IMR-90 (cell line): ENCODE data around the gene GNPTG. TPM values are rescaled to one million over a fixed set of nuclear protein-coding genes. Genes with fewer than 3 reads are reported as not detected.

Experiments used
- ATAC-seq: fragments of 200-7000 bp; cut with Tn5 transposase; 2 replicates; pipeline ENCODE4 v1.9.1; 2020; ENCODE audit warnings: low read depth, mild to moderate bottlenecking, moderate library complexity
- BruUV-seq: library from RNA; stranded (reverse); fragments of 400-500 nt; replicated peaks from 2 replicates; lab custom pipeline; 2021; lab: Mats Ljungman, UMichigan
- CTCF ChIA-PET: fragments of 300-600 bp; formaldehyde crosslinking; extraction: SDS; loops from one replicate; lab custom pipeline; 2021; ENCODE audit warnings: antibody characterized with exemption; lab: Yijun Ruan, JAX
- POLR2A ChIA-PET: fragments of 300-600 bp; sonication (Branson Sonifier 250); formaldehyde crosslinking; loops from one replicate; lab custom pipeline; 2022; ENCODE audit warnings: antibody characterized with exemption; ENCODE audit not compliant: unreplicated experiment; lab: Charles Lee
- DNase-seq: peaks from one replicate; pipeline ENCODE4 v3.0.0; 2013
- H2AFZ ChIP-seq: replicated peaks from 2 replicates; pipeline ENCODE3; 2013; ENCODE audit warnings: low read length, mild to moderate bottlenecking; ENCODE audit not compliant: poor library complexity
- H2AK5ac ChIP-seq: 2 replicates; pipeline ENCODE4 v1.6.1; 2013; ENCODE audit warnings: low read depth, low read length, inconsistent platforms
- H2AK9ac ChIP-seq: replicated peaks from 2 replicates; pipeline ENCODE3; 2013; ENCODE audit warnings: mild to moderate bottlenecking, low read depth, low read length, moderate library complexity; ENCODE audit not compliant: poor library complexity
- H2BK120ac ChIP-seq: 2 replicates; pipeline ENCODE4 v1.6.1; 2013; ENCODE audit warnings: low read depth, low read length, inconsistent platforms
- H2BK15ac ChIP-seq: 3 replicates; pipeline ENCODE4 v1.6.1; 2013; ENCODE audit warnings: low read depth, low read length, inconsistent platforms
- H2BK20ac ChIP-seq: 2 replicates; pipeline ENCODE4 v1.6.1; 2013; ENCODE audit warnings: low read depth, mild to moderate bottlenecking, inconsistent platforms, low read length, moderate library complexity
- H2BK5ac ChIP-seq: 2 replicates; pipeline ENCODE4 v1.6.1; 2013; ENCODE audit warnings: mild to moderate bottlenecking, low read depth, low read length, inconsistent platforms; ENCODE audit not compliant: poor library complexity, severe bottlenecking
- H3K14ac ChIP-seq: replicated peaks from 2 replicates; pipeline ENCODE4 v1.6.1; 2013; ENCODE audit warnings: low read depth, low read length, inconsistent platforms
- H3K18ac ChIP-seq: 2 replicates; pipeline ENCODE4 v1.6.1; 2013; ENCODE audit warnings: low read depth, low read length, control low read depth
- H3K23ac ChIP-seq: 2 replicates; pipeline ENCODE4 v1.6.1; 2013; ENCODE audit warnings: low read depth, low read length, inconsistent platforms
- H3K27ac ChIP-seq: 2 replicates; pipeline ENCODE4 v1.5.1; 2013; ENCODE audit warnings: mild to moderate bottlenecking, control low read depth, low read length; ENCODE audit not compliant: insufficient read depth
- H3K27me3 ChIP-seq: 2 replicates; pipeline ENCODE4 v1.6.1; 2013; ENCODE audit warnings: low read length; ENCODE audit not compliant: control insufficient read depth, insufficient read depth
- H3K36me3 ChIP-seq: 2 replicates; pipeline ENCODE4 v1.6.1; 2013; ENCODE audit warnings: low read length, mixed read lengths; ENCODE audit not compliant: control insufficient read depth, insufficient read depth
- H3K4ac ChIP-seq: 2 replicates; pipeline ENCODE4 v1.6.1; 2013; ENCODE audit warnings: low read depth, low read length, inconsistent platforms
- H3K4me1 ChIP-seq: 2 replicates; pipeline ENCODE4 v1.6.1; 2013; ENCODE audit warnings: low read length, mixed read lengths; ENCODE audit not compliant: control insufficient read depth, insufficient read depth
- H3K4me2 ChIP-seq: 2 replicates; pipeline ENCODE4 v1.6.1; 2013; ENCODE audit warnings: low read depth, mild to moderate bottlenecking, control low read depth, low read length, moderate library complexity
- H3K4me3 ChIP-seq: 2 replicates; pipeline ENCODE4 v1.5.1; 2013; ENCODE audit warnings: low read depth, mild to moderate bottlenecking, control low read depth, low read length, moderate library complexity; ENCODE audit not compliant: insufficient read depth
- H3K56ac ChIP-seq: 2 replicates; pipeline ENCODE4 v1.6.1; 2013; ENCODE audit warnings: low read length, inconsistent platforms; ENCODE audit not compliant: insufficient read depth; ENCODE audit errors: extremely low read depth
- H3K79me1 ChIP-seq, 2 experiments: 2 replicates each; pipeline ENCODE4 v1.6.1; 2013; ENCODE audit warnings: low read length in 2 of 2, inconsistent platforms in 1 of 2, low read depth in 1 of 2
- H3K9ac ChIP-seq: 2 replicates; pipeline ENCODE4 v1.6.1; 2013; ENCODE audit warnings: low read depth, low read length, control low read depth
- H3K9me1 ChIP-seq: 2 replicates; pipeline ENCODE4 v1.6.1; 2013; ENCODE audit warnings: low read length, inconsistent platforms; ENCODE audit not compliant: insufficient read depth
- H3K9me3 ChIP-seq: 2 replicates; pipeline ENCODE4 v1.6.1; 2013; ENCODE audit warnings: low read length; ENCODE audit not compliant: control insufficient read depth, insufficient read depth
- H4K20me1 ChIP-seq: 2 replicates; pipeline ENCODE4 v1.6.1; 2013; ENCODE audit warnings: low read length, inconsistent platforms; ENCODE audit not compliant: insufficient read depth
- H4K5ac ChIP-seq: 2 replicates; pipeline ENCODE4 v1.6.1; 2013; ENCODE audit warnings: mild to moderate bottlenecking, low read depth, low read length, control low read depth
- H4K8ac ChIP-seq, 2 experiments: 2 replicates each; pipeline ENCODE4 v1.6.1; 2013; ENCODE audit warnings: low read depth in 2 of 2, low read length in 2 of 2, control low read depth in 1 of 2, inconsistent platforms in 1 of 2
- H4K91ac ChIP-seq: 2 replicates; pipeline ENCODE4 v1.6.1; 2013; ENCODE audit warnings: low read depth, low read length, inconsistent platforms; ENCODE audit not compliant: insufficient read depth
- BHLHE40 ChIP-seq: fragments of 150-350 bp; IDR thresholded peaks from 2 replicates; pipeline ENCODE4 v1.6.1; 2016; ENCODE audit warnings: mild to moderate bottlenecking, low read depth, low read length
- CEBPB ChIP-seq: IDR thresholded peaks from 2 replicates; pipeline ENCODE4 v1.6.1; 2012; ENCODE audit warnings: low read depth, low read length, improper control_type of control experiment
- CHD1 ChIP-seq: IDR thresholded peaks from 2 replicates; pipeline ENCODE4 v1.6.1; 2012; ENCODE audit warnings: low read depth, low read length, improper control_type of control experiment
- FOS ChIP-seq: fragments of 150-350 bp; IDR thresholded peaks from 2 replicates; pipeline ENCODE4 v1.6.1; 2016; ENCODE audit warnings: low read depth, low read length
- MAFK ChIP-seq: IDR thresholded peaks from 2 replicates; pipeline ENCODE4 v1.6.1; 2012; ENCODE audit warnings: low read depth, low read length, improper control_type of control experiment
- MAZ ChIP-seq: IDR thresholded peaks from 2 replicates; pipeline ENCODE4 v1.6.1; 2012; ENCODE audit warnings: low read depth, mild to moderate bottlenecking, low read length, improper control_type of control experiment, moderate library complexity, borderline replicate concordance
- MXI1 ChIP-seq: IDR thresholded peaks from 2 replicates; pipeline ENCODE4 v1.6.1; 2012; ENCODE audit warnings: low read depth, mild to moderate bottlenecking, low read length, moderate library complexity, borderline replicate concordance
- NFE2L2 ChIP-seq: fragments of 150-350 bp; IDR thresholded peaks from 2 replicates; pipeline ENCODE4 v1.6.1; 2016; ENCODE audit warnings: low read depth, mild to moderate bottlenecking, low read length
- POLR2A ChIP-seq: IDR thresholded peaks from 2 replicates; pipeline ENCODE4 v1.6.1; 2012; ENCODE audit warnings: mild to moderate bottlenecking, low read depth, low read length
- RCOR1 ChIP-seq: IDR thresholded peaks from 2 replicates; pipeline ENCODE4 v1.6.1; 2012; ENCODE audit warnings: mild to moderate bottlenecking, low read length, improper control_type of control experiment; ENCODE audit not compliant: insufficient replicate concordance
- WGBS, 2 experiments: methylation state at CpG; one replicate each; pipeline versions ENCODE4 v1.1.5 to v1.1.7; 2013; ENCODE audit warnings: missing lambda C conversion rate in 2 of 2; ENCODE audit not compliant: insufficient read length in 1 of 2; ENCODE audit errors: extremely low coverage in 2 of 2; 5-methylcytosine and 5-hydroxymethylcytosine counted together
- dilution Hi-C: fragments of 300-500 bp; cut with HindIII; formaldehyde crosslinking; loops from one replicate; pipeline ENCODE4 v1.14.3; 2018; ENCODE audit warnings: low sequenced_read_pairs; ENCODE audit not compliant: unreplicated experiment
- in situ Hi-C: fragments of 300-500 bp; cut with MboI; formaldehyde crosslinking; loops from 3 replicates; pipeline ENCODE4 v1.14.3; 2019; ENCODE audit warnings: low sequenced_read_pairs, inconsistent platforms, mixed read lengths
- intact Hi-C: fragments of 100-400 bp; cut with micrococcal nuclease; formaldehyde crosslinking; loops from 2 replicates; pipeline ENCODE4 v1.10.0; 2022
- polyA plus RNA-seq, 3 experiments: library from polyadenylated mRNA; depleted of rRNA; stranded (reverse); fragments of >200 nt; gene quantifications; 2 replicates each; pipeline ENCODE4 v1.2.3, GENCODE V29; 2012; ENCODE audit warnings: low replicate concordance in 1 of 3
- total RNA-seq: library from RNA; depleted of rRNA; stranded (reverse); fragments of >200 nt; gene quantifications from 2 replicates; pipeline ENCODE4 v1.2.3, GENCODE V29; 2012
- TF ChIP-seq, protein P1 (sequence below): fragments of 150-350 bp; IDR thresholded peaks from 2 replicates; pipeline ENCODE4 v1.6.1; 2017; ENCODE audit warnings: mild to moderate bottlenecking, antibody characterized with exemption, low read length, low read depth
- TF ChIP-seq, protein P2 (sequence below): fragments of 150-350 bp; IDR thresholded peaks from 2 replicates; pipeline ENCODE4 v1.6.1; 2016; ENCODE audit warnings: low read depth, mild to moderate bottlenecking, low read length, moderate library complexity, borderline replicate concordance
- TF ChIP-seq, protein P3 (sequence below): conservative IDR thresholded peaks from 2 replicates; pipeline ENCODE4 v1.5.1; 2012; ENCODE audit warnings: mild to moderate bottlenecking, low read depth, low read length, improper control_type of control experiment

GNPTG gene
- total and polyA plus RNA-seq, 2 of the 4 experiments (the other 2 are of a cell fraction), result 14.9 to 70.8 TPM

DNA sequence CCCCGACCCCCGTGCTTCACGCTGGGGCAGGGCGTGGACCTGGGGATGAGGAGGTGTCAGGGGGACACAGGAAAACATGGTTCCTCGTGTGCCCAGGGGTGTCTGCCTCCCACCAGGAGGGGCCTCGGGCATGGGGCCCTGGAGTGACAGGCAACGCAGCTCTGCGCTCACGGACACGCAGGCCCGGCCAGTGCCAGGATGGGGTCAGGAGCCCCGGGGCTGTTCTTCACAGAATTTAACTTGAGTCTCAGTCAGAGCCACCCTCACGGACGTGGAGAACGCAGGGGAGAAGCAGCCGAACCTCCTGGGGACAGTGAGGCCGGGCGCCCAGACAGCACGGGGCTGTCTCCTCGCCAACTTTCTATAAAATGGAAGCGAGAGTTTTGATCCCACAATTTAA, 46.0 kb downstream of the GNPTG start:
- TF ChIP-seq CHD1, result no peak
- TF ChIP-seq MAZ, result no peak
- no peak for TF ChIP-seq MAFK
- TF ChIP-seq, protein P1, sequence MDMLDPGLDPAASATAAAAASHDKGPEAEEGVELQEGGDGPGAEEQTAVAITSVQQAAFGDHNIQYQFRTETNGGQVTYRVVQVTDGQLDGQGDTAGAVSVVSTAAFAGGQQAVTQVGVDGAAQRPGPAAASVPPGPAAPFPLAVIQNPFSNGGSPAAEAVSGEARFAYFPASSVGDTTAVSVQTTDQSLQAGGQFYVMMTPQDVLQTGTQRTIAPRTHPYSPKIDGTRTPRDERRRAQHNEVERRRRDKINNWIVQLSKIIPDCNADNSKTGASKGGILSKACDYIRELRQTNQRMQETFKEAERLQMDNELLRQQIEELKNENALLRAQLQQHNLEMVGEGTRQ, result no peak
- TF ChIP-seq, protein P2, sequence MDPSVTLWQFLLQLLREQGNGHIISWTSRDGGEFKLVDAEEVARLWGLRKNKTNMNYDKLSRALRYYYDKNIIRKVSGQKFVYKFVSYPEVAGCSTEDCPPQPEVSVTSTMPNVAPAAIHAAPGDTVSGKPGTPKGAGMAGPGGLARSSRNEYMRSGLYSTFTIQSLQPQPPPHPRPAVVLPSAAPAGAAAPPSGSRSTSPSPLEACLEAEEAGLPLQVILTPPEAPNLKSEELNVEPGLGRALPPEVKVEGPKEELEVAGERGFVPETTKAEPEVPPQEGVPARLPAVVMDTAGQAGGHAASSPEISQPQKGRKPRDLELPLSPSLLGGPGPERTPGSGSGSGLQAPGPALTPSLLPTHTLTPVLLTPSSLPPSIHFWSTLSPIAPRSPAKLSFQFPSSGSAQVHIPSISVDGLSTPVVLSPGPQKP, result no peak
- no peak for TF ChIP-seq BHLHE40
- TF ChIP-seq RCOR1, result no peak
- TF ChIP-seq NFE2L2, result no peak
- TF ChIP-seq FOS, result no peak
- no peak for TF ChIP-seq CEBPB
- no peak for TF ChIP-seq MXI1
- no peak for TF ChIP-seq POLR2A
- TF ChIP-seq, protein P3, sequence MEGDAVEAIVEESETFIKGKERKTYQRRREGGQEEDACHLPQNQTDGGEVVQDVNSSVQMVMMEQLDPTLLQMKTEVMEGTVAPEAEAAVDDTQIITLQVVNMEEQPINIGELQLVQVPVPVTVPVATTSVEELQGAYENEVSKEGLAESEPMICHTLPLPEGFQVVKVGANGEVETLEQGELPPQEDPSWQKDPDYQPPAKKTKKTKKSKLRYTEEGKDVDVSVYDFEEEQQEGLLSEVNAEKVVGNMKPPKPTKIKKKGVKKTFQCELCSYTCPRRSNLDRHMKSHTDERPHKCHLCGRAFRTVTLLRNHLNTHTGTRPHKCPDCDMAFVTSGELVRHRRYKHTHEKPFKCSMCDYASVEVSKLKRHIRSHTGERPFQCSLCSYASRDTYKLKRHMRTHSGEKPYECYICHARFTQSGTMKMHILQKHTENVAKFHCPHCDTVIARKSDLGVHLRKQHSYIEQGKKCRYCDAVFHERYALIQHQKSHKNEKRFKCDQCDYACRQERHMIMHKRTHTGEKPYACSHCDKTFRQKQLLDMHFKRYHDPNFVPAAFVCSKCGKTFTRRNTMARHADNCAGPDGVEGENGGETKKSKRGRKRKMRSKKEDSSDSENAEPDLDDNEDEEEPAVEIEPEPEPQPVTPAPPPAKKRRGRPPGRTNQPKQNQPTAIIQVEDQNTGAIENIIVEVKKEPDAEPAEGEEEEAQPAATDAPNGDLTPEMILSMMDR, result no peak
- H4K20me1 ChIP-seq, result no peaks in the 10 kb centered on the region
- no peak overlapping the region for H4K8ac ChIP-seq
- H3K9ac ChIP-seq, result no peak overlapping the region
- H2AK9ac ChIP-seq, result no peak overlapping the region
- no peak overlapping the region for H3K4me3 ChIP-seq
- no peak overlapping the region for H3K18ac ChIP-seq
- no peak overlapping the region for H2BK5ac ChIP-seq
- dilution Hi-C loops (no loop called here), in situ Hi-C loops (no loop called here), intact Hi-C loops (no loop called here)
- DNase-seq (no peak), ATAC-seq (no peak)
- H3K9me3 ChIP-seq, result no peaks in the 10 kb centered on the region
- no peak overlapping the region for H2AFZ ChIP-seq
- no peak overlapping the region for H4K91ac ChIP-seq
- WGBS, 2 experiments, result 33% methylated on average over 1 of the region's 21 CpGs; no CpG with 5 or more reads in 1 of the 2 experiments
- H2BK15ac ChIP-seq, result no peak overlapping the region
- H3K79me1 ChIP-seq, result no peaks in the 10 kb centered on the region
- H2BK120ac ChIP-seq, result no peak overlapping the region
- no peak overlapping the region for H3K27ac ChIP-seq
- H3K4me2 ChIP-seq, result no peak overlapping the region
- H3K36me3 ChIP-seq, result peaks cover 45% of the 10 kb centered on the region
- no peaks in the 10 kb centered on the region for H3K27me3 ChIP-seq
- no peak overlapping the region for H3K4ac ChIP-seq
- no peak overlapping the region for H3K56ac ChIP-seq
- no peak overlapping the region for H2BK20ac ChIP-seq
- BruUV-seq, result no TSS peak
- H3K4me1 ChIP-seq, result no peaks in the 10 kb centered on the region
- no peak overlapping the region for H2AK5ac ChIP-seq
- no peaks in the 10 kb centered on the region for H3K9me1 ChIP-seq
- CTCF ChIA-PET, result no interaction called here
- POLR2A ChIA-PET, result no interaction called here
- no peak overlapping the region for H3K14ac ChIP-seq
- no peak overlapping the region for H4K5ac ChIP-seq
- no peak overlapping the region for H3K23ac ChIP-seq
